Inflammatory macrophage treated with lipopolysaccharide for 4 hours (primary cell): ENCODE results near the gene TLE6.
"Not testable (repeated sequence)": the region's sequence is repeated elsewhere in the genome, so short reads cannot be mapped to it uniquely, and the experiment has no call there.

Experiments used
- DNase-seq: peaks from one replicate; pipeline ENCODE4 v3.0.0-alpha.2; 2020

TLE6 gene

DNA sequence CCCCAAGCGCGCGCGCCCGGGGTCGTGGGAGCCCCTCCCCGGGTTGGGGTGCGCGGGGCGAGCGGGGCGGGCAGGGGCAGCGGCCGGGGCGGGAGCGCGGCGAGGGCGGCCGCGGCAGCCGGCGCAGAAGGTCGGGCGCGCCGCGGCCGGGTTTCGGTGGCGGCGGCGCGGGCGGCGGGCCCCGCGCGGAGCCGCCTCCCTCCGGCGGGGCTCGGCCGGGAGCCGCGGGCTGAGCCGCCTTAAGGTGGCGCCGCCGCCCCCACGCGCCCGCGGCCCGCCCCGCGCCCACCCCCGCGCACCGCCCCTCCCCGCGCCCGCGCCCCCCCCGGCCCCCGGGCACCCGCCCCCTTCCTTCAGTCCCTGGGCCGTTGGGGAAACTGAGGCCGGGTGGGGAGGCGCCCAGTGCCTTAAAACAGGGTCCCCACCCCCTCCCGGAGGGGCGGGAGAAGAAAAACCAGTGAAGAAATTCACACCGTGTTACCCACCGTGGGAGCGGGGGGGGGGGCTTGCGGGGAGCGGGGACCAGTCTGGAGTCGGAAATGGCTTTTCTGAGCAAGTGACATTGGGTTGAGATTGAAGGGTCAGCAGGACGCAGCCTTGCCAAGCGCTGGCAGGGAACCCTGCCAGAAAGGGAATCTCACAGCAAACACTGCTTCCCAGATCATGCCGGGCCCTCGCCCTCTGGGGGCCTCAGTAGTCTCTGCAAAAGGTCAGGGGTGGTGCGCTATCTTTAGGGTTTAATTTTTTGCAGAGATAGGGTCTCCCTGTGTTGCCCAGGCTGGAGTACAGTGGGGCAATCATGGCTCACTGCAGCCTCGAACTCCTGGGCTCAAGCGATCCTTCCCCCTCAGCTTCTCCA, 51.9 kb downstream of the TLE6 start, which contains the start of gene TLE2:
Gene TLE2, minus strand, starts transcription at position 216 of the 859 bp plus-strand sequence. CDS start 376 bp downstream, outside the sequence.
- DNase-seq: no peak

DNA sequence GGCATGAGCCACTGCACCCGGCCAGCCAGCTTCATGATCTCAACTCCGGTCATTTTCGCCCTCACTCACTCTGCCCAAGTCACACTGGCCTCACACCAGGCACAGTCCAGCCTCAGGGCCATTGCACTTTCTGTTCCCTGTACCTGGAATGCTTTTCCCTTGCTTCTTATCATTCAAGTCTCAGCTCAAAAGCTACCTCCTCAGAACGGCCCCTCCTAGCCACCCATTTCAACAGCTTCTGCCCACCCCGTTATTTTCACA, 54.2 kb downstream of the TLE6 start:
- DNase-seq: no peak

DNA sequence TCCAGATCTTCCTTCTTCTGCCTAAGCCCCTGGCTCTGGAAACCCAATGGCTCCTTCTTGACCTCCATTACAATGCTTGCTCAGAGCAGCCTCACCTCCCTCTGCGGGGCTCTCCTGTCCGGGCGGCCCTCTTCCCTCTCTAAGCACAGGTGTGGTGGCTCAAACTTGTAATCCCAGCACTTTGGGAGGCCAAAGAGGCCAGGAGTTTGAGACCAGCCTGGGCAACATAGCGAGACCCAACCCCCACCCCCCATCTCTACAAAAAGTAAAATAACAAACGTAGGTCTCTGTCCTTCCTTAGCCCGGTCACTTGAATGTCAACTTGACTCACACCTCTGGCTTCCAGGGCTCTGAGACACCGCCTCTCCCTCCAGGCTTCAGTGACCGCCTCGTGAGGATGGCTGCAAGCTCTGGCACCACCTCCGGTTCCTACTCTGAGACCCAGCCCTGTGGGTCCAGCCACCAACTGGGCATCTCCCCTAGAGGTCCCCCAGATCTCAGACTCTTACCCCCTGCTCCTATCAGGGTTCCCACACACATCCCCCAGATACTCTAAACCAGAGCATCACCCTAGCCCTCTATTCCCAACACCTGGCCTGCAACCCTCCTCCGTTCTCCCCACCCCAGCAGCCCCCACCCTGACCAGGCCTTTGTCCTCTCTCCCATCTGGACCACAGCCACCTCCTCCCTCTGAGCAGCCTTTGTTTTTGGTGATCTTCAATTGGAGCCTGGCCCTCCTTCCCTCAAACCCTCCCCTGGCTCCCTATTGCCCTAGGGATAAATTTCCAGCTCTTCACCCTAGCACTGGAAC, 56.4 kb downstream of the TLE6 start:
- no peak for DNase-seq

DNA sequence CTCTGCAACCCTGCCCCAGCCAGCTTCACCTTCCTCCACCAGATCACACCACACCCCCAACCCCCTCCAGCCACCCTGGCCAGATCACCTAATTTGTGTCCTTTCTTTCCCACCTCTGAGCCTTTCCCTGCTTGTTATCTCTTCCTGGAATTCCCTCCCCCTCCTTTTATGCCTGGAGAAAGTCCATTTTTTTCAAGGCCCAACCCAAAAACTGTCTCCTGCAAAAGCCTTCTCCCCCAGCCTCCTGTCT, 57.0 kb downstream of the TLE6 start:
- no peak for DNase-seq

DNA sequence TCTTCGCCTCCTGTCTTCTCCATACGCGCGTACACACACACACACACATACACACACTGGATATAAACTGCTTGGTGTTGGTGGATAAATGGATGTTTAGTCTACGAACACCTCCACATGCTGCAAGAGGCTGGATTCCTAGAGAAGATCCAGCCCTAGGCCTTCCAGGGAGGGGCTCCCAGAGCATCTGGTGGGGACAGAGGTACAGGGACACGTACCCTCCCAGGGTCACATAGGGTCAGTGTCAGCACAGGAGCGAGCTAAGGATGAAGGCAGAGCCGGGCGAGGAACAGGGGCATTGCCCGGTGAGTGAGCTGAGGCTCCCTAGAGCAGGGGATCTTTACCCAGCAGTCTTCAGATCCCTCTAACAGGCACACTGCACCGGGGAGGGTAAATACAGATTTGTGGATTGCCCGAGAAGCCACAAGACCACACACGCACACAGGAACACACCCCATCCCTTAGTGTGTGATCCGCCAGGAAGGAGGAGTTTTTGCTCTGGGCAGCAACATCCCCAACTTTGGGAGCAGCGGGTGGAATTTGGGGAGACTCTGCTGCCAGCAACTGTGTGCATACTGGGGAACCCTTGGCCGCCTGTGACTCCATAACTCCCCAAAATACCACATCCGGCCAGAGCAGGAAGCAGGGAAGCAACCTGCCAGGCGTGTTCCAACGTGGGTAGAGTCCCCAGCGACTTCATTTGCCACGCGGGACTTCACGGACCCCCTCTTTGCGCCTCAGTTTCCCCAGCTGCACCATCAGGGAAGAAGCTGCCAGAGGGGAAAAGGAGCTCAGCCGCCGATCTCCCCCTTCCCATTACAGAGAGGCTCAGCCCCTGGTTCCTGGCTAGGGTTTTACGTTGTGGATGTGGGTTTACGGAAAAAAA, 57.5 kb downstream of the TLE6 start:
- DNase-seq: peak; percentile 12

DNA sequence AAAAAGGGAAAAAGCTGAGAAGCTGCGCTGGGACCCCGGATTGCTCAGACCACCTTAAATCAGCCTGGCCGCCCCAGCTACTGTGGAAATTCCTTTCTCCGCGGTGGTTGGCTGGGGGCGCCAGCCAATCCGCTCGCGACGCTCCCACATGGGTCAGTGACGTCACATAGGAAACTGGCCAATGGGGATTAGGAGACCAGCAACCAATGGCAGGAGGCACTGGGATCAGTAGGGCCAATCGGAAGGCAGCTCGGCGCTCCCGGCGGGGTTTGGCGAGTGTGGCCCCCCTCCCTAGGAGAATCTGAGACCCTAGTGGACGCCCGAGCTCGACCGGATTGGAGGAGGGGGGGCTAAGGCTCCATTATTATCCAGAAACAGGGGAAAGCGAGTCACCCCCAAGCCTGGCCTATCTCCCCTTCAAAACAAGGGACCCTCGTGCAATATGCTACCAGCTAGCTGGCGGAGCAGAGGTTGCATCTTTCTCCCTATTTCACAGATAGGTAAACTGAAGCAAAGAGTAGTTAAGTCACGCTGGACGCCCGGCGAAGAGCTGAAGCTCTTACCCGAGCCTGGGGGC, 58.3 kb downstream of the TLE6 start:
- DNase-seq: peak; percentile 99

DNA sequence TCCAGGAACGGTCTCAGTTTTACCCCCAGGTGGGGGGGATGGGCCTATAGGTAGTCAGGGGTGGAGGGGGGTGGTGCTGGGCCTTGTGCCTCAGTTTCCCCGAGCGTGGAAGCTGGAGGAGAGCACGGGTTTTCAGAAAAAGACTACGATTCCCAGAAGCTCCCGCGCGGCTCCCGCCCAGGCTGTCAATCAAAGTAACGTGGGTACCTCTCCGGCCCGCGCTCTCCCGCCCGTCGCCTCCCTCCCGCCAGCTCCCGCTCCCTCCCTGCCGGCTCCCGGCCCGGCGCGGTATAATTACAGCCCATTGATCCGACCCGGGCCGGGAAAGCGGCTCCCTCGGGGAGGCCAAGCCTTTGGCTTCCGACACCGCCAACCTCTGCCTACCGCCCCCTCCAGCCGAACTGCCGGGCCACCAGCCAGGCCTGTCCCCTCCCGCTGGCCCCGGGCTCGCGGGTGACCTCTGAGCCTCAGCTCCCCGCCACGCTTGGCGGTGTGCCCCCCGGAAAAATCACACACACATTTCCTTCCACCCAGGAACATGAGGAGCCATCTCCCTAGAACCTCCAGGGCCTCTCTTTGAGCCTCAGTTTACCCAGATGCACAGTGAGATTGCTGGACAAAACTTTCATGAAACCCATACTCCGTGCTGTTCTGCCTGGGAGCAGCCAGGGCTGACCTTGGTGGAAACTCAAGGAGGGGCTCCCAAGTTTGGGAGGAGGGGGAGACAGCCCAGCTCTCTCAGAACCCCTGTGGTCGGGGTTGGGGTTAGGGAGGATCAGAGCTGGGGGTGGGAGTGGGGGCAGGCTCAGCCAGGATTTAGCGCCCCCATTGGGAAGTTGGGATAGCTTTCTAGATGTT, 59.0 kb downstream of the TLE6 start:
- peak; percentile 87 for DNase-seq

DNA sequence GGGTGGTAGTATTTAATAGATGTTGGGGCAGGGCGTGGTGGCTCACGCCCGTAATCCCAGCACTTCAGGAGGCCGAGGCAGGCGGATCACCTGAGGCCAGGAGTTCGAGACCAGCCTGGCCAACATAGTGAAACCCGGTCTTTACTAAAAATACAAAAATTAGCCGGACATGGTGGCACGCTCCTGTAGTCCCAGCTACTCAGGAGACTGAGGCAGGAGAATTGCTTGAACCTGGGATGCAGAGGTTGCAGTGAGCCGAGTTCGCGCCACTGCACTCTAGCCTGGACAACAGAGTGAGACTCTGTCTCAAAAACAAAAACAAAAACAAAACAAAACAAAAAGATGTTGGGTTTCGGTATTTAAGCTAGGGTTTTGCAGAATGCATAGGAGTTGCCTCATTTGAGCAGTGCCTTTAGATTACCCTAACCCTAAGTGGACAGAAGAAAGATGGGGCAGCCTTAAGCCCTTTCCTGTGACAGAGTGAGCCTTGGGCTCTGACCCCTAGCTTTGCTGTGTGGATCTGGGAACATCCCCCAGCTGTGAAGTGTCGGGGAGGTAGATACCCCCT, 59.7 kb downstream of the TLE6 start:
- not testable (repeated sequence) for DNase-seq

DNA sequence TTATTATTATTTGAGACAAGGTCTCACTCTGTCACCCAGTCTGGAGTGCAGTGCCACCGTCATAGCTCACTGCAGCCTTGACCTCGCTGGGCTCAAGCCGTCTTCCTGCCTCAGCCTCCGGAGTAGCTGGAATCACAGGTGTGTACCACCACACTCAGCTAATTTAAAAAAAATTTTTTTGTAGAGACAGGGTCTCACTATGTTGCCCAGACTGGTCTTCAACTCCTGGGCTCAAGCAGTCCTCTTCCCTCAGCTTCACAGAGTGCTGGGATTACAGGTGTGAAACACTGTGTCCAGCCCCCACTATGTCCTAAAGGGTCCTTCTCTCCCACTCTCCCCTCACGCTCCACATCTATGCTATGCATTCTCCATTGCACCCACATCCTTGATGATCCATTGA, 60.9 kb downstream of the TLE6 start:
- DNase-seq: no peak

DNA sequence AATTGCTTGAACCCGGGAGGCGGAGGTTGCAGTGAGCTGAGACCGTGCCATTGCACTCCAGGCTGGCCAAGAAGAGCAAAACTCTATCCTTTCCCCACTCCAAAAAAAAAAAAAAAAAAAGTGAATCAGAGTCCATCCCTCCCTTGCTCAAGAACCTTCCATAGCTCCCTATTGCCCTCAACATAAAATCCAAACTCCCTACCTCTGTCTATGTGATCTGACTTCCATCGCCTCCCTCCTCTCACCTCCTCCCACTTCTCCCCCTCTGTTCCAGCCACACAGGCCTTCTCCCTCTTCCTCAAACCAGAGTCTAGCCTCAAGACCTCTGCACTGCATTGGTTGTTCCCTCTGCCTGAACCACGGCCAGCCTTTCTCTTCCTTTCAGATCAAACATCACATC, 61.8 kb downstream of the TLE6 start:
- DNase-seq: no peak

DNA sequence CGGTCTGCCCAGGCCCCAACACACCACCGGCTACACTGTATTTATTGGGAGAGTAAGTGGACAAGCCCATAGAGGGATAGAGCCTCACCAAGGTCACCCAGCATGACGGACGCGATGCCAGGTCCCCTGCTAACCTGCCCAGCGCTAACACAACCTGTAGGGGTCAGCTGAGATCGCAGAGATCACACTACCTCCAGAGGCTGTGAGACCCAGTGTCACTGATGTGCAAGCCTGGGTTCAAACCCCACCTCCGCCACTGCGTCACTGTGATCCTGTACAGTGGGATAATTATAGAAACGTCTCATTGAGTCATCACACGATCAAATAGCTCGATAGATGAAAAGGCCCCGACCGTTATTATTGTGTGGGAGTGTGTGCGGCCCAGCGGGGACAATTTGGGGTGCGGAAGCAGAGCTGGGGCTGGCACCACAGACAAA, 62.3 kb downstream of the TLE6 start:
- no peak for DNase-seq

DNA sequence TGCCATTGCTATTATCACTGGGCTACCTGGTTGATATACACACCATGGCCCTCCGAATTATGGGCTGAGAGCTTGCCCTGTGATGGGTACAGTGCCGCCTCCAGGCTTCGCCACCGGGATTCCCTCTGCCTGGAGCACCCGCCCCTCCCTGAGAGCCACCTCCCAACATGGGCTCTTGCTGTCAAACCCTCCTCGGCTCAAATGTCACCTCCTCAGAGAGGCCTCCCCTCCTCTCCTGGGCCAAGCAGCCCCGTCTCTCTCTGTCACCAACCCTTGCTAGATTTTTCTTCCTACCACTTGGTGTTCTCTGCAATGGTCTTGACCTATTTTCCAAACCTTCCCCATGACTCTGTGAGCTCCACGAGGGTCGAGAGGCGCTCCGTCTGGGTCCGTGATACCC, 64.0 kb downstream of the TLE6 start:
- no peak for DNase-seq

DNA sequence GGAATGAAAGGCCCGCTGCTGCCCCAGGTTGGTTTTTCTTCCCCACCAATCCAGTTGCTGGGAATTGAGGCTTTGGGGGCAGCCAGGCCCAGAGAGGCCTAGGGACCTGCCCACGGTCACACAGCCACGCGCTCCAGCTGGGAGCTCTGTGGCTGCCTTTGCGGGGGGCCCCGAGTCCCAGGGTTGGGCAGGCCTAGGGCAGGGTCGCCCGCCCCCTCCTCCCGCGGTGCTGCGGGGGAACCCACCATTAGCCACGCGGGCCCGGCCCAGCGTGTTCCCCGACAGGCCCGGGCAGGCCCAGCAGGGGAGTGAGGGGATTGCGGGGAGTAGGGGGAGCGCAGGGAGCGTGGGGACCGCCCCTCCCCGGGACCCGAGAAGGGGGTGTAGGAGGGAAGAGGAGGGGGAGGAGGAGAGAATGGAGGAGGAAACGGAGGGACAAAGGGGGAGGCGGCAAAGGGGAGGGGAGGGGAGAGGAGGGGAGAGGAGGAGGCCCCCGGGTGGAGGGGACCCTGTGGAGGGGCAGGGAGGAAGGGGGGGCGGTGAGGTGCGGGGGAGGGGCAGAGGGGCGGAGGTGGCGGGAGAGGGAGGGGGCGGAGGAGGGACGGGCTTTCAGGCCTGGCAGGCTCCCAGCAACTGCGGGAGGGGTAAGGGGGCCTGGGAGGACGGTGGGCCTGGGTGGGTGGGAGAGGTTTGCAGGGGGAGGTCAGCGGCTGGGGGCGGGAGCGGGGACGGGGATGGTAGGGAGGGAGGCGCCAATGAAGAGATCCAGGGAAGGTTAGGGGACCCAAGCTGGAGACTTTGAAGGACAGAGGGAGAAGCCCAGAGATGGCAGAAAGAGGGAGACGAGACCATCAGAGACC, 64.6 kb downstream of the TLE6 start:
- DNase-seq: no peak

DNA sequence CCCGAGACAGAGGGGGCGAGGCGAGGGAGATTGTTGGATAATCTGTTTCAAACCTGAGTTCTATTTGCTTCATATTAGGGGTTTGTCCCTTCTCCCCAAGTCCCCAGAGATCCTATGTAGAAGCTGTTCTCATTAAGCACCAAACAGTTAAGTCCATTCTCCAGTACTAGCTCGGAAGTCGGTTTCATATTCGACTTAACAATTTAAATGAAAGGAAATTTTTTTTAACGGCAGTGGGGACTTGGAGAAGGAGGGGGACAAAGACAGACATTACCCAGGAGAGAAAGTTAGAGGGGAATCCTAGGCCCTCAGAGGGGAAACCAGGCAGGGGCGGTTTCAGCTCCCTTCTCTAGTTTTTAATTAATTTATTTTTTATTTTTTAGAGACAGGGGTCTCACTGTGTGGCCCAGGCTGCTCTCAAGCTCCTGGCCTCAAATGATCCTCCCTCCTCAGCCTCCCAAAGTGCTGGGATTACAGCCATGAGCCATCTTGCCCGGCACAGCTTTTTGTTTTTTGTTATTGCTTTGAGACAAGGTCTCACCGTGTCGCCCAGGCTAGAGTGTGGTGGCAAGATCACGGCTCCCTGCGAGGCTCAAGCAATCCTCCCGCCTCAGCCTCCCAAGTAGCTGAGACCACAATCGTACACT, 65.4 kb downstream of the TLE6 start:
- no peak for DNase-seq
